Choroid plexus epithelial cell (primary cell): ENCODE data around the gene ENOPH1.

Experiments
- DNase-seq: peaks from one replicate; pipeline ENCODE4 v3.0.0-alpha.2; 2010; ENCODE audit warnings: low read depth
- H3K4me3 ChIP-seq: 2 replicates; pipeline ENCODE4 v1.5.1; 2011; ENCODE audit warnings: low read depth, mild to moderate bottlenecking, control low read depth, low read length, moderate library complexity
- TF ChIP-seq, protein P1 (sequence below): conservative IDR thresholded peaks from 2 replicates; pipeline ENCODE4 v1.5.1; 2011; ENCODE audit warnings: low read depth, mild to moderate bottlenecking, control low read depth, inconsistent platforms, low read length, moderate library complexity

The ENOPH1 gene

DNA sequence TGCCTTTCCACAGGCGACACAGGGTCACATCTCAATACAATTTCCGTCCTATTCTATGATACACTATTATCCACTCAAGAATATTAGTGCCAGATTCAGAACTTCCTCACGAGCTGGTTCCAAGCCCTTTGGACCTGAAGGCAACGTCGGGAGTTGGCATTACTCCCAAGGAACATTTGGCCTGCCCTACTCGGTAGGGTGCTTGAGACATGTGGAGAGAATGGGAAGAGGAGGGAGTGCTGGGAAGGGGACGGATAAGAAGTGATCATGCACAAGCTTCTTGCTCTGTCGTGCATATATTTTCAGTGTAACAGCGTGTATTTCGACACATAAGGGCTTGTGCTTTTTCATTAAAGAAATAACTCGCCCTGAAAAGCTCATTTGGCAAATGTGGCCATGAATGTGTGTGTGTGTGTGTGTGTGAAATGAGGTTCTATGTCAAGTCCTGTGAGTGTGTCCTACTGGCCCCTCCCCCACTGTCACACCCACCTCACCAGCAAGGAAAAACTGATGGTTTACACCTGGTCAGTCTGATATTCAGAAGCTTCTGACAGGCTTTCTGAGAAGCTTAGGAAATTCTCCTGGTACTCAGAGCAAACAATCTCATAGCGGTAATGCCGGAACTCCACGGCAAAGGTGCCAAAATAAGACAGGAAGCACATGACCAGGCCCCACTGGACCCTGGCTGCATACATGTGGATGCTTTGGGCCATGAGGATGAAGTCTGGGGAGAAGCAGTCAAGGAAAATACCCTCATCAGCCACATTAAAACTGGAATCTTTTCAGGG, 54.8 kb downstream of the ENOPH1 start:
- TF ChIP-seq, protein P1, sequence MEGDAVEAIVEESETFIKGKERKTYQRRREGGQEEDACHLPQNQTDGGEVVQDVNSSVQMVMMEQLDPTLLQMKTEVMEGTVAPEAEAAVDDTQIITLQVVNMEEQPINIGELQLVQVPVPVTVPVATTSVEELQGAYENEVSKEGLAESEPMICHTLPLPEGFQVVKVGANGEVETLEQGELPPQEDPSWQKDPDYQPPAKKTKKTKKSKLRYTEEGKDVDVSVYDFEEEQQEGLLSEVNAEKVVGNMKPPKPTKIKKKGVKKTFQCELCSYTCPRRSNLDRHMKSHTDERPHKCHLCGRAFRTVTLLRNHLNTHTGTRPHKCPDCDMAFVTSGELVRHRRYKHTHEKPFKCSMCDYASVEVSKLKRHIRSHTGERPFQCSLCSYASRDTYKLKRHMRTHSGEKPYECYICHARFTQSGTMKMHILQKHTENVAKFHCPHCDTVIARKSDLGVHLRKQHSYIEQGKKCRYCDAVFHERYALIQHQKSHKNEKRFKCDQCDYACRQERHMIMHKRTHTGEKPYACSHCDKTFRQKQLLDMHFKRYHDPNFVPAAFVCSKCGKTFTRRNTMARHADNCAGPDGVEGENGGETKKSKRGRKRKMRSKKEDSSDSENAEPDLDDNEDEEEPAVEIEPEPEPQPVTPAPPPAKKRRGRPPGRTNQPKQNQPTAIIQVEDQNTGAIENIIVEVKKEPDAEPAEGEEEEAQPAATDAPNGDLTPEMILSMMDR: no peak
- no peak overlapping the region for H3K4me3 ChIP-seq
- DNase-seq: peak; percentile 13

- H3K4me3 ChIP-seq: no peak overlapping the region
- TF ChIP-seq, protein P1: no peak
- no peak for DNase-seq
Observed at GRCh38 chr4:82489076-82489475, 58.7 kb downstream of the ENOPH1 start.

DNA sequence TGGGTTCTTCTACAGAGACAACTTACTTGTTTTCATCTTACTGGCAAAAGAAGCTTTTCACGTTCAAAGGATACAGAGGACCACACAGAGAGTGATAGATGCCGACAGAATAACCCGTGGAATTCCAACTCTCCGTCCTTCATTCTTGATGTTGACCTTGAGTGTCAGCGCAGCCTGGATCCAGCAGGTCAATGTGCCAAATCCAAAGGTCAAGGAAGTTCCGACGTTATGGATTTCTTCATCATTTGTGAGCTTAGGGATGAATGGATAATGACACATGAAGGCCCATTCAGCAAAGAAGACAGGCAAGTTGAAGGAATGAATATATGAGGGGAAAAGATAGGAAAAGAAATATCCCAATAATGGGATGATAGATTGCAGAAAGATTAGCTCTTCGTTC, 59.6 kb downstream of the ENOPH1 start:
- TF ChIP-seq, protein P1: no peak
- DNase-seq: no peak
- no peak overlapping the region for H3K4me3 ChIP-seq

- DNase-seq: peak; percentile 9
- TF ChIP-seq, protein P1: no peak
Observed at GRCh38 chr4:82491251-82491960, 61.0 kb downstream of the ENOPH1 start.

DNA sequence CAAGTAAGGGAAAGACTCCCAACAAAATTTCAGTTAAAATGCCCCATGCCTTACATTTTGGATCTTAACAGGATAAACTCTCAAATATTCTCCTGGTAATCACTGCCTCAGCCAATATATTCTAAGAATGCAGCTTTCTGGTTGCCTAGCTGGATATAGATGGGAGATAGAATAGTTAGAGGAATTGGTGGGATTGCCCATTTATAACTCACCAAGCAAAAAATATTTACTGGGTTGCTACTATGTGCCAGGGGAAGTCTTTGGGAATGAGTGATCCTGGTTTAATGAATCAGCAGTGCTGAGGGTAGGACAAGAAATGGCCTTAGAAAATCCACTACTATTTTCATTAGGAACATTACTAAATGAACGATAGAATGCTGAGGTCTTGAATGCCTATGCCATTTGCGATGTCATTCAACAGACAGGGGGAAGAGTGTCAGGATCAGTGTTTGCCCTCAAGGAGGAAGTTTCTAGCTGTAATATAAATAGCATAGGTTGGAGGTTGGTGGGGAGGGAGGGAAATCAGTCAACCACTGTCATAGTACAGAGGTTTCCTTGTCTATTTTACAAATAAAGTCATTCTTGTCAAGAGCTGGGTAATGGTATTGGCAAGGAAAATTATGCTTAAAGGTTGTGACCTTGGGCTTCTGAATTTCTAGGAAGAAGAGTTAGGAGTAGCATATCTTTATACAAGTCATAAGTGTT, 63.5 kb downstream of the ENOPH1 start:
- no peak overlapping the region for H3K4me3 ChIP-seq
- TF ChIP-seq, protein P1: no peak
- no peak for DNase-seq

More at GRCh38 chr4:82491251-82491960, 61.0 kb downstream of the ENOPH1 start:
- H3K4me3 ChIP-seq: no peak overlapping the region

GRCh38 chr4:82495666-82496065, 65.3 kb downstream of the ENOPH1 start:
- DNase-seq: no peak
- no peak overlapping the region for H3K4me3 ChIP-seq
- TF ChIP-seq, protein P1: no peak
